Brain microvascular endothelial cell (primary cell): Measurements from ENCODE around the gene FERMT1.

Experiments
- DNase-seq: peaks from one replicate; pipeline ENCODE4 v3.0.0-alpha.2; 2020
- H3K27ac ChIP-seq: fragments of 250-450 bp; sonication (Bioruptor Pico); 2 replicates; pipeline ENCODE4 v1.5.1; 2020; ENCODE audit warnings: mild to moderate bottlenecking, moderate library complexity
- H3K27me3 ChIP-seq: fragments of 250-450 bp; sonication (Bioruptor Pico); replicated peaks from 2 replicates; pipeline ENCODE4 v1.5.1; 2020; ENCODE audit warnings: mild to moderate bottlenecking
- H3K36me3 ChIP-seq: fragments of 250-450 bp; sonication (Bioruptor Pico); replicated peaks from 2 replicates; pipeline ENCODE4 v1.5.1; 2020; ENCODE audit warnings: mild to moderate bottlenecking
- H3K4me3 ChIP-seq: 2 replicates; pipeline ENCODE4 v1.5.1; 2011; ENCODE audit warnings: low read depth, mild to moderate bottlenecking, control low read depth, low read length, moderate library complexity
- in situ Hi-C: cut with HindIII; loops from 2 replicates; pipeline ENCODE4 v1.10.0; 2017; ENCODE audit warnings: low sequenced_read_pairs, low pct_ligation_motif_present
- TF ChIP-seq, protein P1 (sequence below): IDR thresholded peaks from 2 replicates; pipeline ENCODE4 v1.5.1; 2011; ENCODE audit warnings: low read depth, mild to moderate bottlenecking, moderate library complexity, low read length, control low read depth, inconsistent platforms; ENCODE audit errors: missing control alignments

Gene FERMT1, protein sequence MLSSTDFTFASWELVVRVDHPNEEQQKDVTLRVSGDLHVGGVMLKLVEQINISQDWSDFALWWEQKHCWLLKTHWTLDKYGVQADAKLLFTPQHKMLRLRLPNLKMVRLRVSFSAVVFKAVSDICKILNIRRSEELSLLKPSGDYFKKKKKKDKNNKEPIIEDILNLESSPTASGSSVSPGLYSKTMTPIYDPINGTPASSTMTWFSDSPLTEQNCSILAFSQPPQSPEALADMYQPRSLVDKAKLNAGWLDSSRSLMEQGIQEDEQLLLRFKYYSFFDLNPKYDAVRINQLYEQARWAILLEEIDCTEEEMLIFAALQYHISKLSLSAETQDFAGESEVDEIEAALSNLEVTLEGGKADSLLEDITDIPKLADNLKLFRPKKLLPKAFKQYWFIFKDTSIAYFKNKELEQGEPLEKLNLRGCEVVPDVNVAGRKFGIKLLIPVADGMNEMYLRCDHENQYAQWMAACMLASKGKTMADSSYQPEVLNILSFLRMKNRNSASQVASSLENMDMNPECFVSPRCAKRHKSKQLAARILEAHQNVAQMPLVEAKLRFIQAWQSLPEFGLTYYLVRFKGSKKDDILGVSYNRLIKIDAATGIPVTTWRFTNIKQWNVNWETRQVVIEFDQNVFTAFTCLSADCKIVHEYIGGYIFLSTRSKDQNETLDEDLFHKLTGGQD

DNA sequence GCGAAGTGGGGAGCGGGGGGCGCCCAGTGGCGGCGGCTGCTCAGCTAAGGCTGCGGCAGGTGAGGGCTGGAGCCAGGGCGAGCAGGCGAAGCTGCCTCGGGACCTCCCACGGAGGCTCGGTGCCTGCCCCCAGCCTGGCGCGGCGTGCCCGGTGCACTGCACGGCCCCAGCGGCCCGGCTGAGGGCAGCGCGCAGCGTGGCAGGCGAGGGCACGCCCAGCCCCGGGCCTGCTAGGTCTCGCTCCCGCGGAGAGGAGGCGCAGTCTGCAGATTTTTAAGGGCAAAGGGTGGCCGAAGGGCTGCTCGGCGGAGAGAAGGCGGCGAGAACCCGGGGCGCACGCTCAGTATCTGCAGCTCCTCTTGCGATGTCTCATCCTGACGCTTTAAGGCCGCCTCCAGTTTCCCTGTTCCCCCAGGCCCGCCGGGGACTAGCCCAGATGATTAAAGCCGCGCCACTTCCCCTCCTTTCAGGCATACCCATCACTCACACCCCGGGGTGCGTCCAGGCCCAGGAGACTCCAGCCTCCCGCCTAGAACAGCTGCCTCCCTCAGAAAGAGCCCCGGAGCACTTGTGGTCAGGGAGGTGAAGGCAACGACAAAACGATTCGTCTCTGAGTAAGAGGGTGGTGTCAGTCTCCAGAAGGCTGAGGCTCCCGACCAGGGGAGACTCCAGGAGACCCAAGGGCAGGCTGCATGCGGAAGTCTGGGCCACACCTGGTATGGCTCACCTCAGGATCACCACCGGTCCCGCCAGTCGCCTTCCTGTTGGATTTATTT lies at the start of gene FERMT1:
FERMT1 (minus strand) TSS at position 158 of the 776 bp plus-strand sequence. CDS start 3,476 bp downstream, outside the sequence.
- TF ChIP-seq, protein P1, sequence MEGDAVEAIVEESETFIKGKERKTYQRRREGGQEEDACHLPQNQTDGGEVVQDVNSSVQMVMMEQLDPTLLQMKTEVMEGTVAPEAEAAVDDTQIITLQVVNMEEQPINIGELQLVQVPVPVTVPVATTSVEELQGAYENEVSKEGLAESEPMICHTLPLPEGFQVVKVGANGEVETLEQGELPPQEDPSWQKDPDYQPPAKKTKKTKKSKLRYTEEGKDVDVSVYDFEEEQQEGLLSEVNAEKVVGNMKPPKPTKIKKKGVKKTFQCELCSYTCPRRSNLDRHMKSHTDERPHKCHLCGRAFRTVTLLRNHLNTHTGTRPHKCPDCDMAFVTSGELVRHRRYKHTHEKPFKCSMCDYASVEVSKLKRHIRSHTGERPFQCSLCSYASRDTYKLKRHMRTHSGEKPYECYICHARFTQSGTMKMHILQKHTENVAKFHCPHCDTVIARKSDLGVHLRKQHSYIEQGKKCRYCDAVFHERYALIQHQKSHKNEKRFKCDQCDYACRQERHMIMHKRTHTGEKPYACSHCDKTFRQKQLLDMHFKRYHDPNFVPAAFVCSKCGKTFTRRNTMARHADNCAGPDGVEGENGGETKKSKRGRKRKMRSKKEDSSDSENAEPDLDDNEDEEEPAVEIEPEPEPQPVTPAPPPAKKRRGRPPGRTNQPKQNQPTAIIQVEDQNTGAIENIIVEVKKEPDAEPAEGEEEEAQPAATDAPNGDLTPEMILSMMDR = peak; percentile 5
- H3K27me3 ChIP-seq = no peaks in the 10 kb centered on the region
- in situ Hi-C loops = no loop called here
- no peaks in the 10 kb centered on the region for H3K36me3 ChIP-seq
- peak within 1 kb of the TSS; percentile 64 for H3K4me3 ChIP-seq
- H3K27ac ChIP-seq = no peak within 1 kb of the TSS
- peak; percentile 34 for DNase-seq

DNA sequence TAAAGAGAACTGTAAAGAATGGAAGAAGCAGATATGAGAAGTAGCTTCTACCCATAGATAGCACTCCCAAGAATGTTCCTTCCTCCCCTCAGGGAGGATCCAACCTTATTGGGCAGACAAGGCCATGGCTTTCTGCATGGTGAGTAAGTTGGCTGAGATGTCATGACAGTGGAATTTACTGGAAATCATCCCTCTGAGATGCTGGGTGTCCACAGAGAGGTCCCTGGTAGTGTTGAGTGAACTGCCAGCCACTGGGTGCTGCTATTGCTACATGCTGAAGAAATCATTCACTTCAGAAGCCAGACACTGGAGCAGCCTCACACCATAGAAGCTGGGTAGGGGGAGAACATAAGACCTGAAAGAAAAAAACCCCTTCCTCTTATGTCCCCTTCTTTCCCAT lies 46.4 kb upstream of the FERMT1 start:
- in situ Hi-C loops = no loop called here
- Histone ChIP-seq H3K4me3 (no peak overlapping the region), H3K36me3 (no peaks in the 10 kb centered on the region), H3K27ac (no peak overlapping the region), H3K27me3 (no peaks in the 10 kb centered on the region)
- TF ChIP-seq, protein P1 = peak; percentile 33
- peak; percentile 50 for DNase-seq

DNA sequence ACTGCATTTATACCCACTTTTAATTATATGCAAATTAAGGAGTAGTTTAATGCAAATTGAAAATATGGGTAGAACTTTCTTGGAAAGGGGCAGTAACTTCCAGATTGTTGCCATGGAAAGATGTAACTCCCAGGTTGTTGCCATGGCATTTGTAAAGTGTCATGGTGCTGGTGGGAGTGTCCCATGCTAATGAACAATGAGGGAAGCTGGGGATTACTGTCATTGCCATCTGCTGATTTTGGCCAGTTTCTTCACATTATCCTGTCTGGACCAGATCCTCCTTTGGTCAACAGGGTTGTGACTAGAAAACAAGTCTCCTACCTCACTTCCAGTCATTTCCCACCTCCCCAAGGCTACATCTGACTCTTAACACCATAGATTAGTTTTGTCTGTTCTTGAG lies 45.4 kb upstream of the FERMT1 start:
- in situ Hi-C loops = no loop called here
- Histone ChIP-seq H3K4me3 (no peak overlapping the region), H3K27me3 (no peaks in the 10 kb centered on the region), H3K36me3 (no peaks in the 10 kb centered on the region), H3K27ac (no peak overlapping the region)
- no peak for DNase-seq
- TF ChIP-seq, protein P1 = no peak

DNA sequence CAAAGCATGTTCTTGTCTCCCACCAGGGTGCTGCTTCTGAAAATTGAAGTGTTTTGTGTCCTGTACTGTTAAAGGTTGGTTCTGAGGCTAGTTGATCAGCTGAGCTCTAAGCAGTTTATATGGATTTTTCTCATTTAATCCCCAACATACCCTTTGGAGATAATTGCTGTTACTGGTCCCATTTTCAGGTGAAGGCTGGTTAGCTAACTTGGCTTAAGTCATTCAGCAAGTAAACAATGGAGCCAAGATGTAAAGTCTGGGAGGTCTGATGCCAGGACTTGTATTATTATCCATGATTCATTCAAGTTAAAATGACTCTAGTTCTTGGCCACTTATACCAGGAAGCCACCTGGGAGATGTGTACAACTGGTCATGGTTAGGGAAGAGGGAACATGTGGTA lies 42.5 kb upstream of the FERMT1 start:
- in situ Hi-C loops = no loop called here

DNA sequence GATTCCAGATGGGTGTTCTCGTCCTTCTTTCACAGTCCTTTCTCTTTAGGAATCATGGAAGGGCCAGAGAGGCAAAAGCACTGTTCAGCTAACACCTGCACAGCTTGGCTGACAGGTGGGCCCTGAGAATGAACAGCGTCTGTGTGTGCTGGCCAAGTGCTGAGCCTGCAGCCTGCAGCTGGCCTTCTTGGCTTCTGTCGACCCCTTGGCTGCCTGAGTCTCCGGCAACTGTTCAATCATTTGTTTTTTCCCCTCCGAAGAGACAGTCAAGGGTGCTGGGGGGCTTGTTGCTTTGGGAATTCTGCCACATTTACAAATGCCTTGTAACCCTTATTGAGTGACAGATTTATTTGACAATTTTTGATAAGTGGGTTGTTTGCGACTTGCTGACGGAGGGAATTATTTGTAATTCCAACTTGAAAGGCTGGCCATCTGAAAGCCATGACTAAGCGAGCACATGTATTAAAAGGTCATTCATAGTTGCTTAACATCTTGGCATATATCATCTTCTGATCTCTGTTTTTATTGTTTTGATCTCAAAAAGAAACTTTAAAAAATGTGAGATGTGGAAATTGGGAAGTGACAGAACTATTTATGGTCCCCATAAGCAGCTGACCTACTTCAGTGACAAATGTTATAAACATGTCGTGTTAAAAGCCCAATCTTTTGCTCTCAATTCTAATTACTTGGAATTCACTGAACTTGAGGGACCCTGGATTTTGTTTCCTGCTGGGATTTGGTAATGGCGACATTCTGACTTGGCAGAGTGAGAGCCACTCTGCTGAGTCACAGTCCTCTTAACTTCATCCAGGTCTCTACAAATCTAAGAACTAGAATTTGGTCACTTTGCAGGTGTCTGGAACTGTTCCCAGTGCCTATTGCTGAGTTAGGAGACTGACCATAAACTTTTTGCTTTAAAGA lies 41.9 kb upstream of the FERMT1 start:
- TF ChIP-seq, protein P1 = no peak
- in situ Hi-C loops = no loop called here

More for the DNA sequence above, 42.5 kb upstream of the FERMT1 start:
- Histone ChIP-seq H3K4me3 (no peak overlapping the region), H3K27ac (no peak overlapping the region), H3K36me3 (no peaks in the 10 kb centered on the region), H3K27me3 (no peaks in the 10 kb centered on the region)
- TF ChIP-seq, protein P1 = no peak
- DNase-seq = no peak

More for the DNA sequence above, 41.9 kb upstream of the FERMT1 start:
- Histone ChIP-seq H3K36me3 (no peaks in the 10 kb centered on the region), H3K4me3 (no peak overlapping the region), H3K27me3 (no peaks in the 10 kb centered on the region), H3K27ac (no peak overlapping the region)
- no peak for DNase-seq
